ENCODE results near the gene NELFE.

DNA sequence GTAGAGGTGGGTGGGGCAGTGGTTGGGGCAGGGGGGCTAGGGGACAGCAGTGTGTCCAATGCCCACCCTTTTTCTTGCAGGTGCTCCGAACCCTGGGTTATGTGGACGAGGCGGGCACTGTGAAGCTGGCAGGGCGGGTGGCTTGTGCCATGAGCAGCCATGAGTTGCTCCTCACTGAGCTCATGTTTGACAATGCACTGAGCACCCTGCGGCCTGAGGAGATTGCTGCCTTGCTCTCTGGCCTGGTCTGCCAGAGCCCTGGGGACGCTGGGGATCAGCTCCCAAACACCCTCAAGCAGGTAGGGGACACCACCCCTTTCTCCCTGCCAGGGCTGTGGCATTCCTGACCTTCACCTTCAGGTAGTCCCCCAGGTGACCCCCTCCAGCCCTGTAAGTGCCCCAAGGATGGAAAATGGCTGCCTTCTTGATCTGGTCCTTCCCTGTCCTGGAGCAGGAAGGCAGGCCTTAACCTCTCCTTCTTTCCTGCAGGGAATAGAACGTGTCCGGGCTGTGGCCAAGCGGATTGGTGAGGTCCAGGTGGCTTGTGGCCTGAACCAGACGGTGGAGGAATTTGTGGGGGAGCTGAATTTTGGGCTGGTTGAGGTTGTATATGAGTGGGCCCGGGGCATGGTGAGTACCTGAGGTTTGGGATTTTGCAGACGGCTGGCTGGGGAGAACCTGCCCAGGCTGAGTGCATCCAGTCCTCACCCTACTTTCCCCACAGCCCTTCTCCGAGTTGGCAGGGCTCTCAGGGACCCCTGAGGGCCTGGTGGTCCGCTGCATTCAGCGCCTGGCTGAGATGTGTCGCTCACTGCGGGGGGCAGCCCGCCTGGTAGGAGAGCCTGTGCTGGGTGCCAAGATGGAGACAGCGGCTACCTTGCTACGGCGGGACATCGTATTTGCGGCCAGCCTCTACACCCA is 10.3 kb upstream of the NELFE start:
- TF ChIP-seq, protein P1, sequence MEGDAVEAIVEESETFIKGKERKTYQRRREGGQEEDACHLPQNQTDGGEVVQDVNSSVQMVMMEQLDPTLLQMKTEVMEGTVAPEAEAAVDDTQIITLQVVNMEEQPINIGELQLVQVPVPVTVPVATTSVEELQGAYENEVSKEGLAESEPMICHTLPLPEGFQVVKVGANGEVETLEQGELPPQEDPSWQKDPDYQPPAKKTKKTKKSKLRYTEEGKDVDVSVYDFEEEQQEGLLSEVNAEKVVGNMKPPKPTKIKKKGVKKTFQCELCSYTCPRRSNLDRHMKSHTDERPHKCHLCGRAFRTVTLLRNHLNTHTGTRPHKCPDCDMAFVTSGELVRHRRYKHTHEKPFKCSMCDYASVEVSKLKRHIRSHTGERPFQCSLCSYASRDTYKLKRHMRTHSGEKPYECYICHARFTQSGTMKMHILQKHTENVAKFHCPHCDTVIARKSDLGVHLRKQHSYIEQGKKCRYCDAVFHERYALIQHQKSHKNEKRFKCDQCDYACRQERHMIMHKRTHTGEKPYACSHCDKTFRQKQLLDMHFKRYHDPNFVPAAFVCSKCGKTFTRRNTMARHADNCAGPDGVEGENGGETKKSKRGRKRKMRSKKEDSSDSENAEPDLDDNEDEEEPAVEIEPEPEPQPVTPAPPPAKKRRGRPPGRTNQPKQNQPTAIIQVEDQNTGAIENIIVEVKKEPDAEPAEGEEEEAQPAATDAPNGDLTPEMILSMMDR (IDR thresholded peaks at IDR 0.05): no peak
- TF ChIP-seq EP300 (IDR thresholded peaks at IDR 0.05): no peak
- no peak for TF ChIP-seq POLR2A (IDR thresholded peaks at IDR 0.05)

Data from tibial nerve (tissue), 4 donors.